GM12878 (cell line): ENCODE measurements around the gene EMID1. TPM values are rescaled to one million over a fixed set of nuclear protein-coding genes. Genes with fewer than 3 reads are reported as not detected.
A peak's percentile ranks its signal among the peaks of the same experiment; 100 is the strongest.

Experiments
- ATAC-seq: fragments of 200-7000 bp; cut with Tn5 transposase; 3 replicates; pipeline ENCODE4 v1.9.1; 2020; ENCODE audit warnings: mild to moderate bottlenecking, moderate library complexity
- BruUV-seq: library from RNA; stranded (reverse); fragments of 400-500 nt; replicated peaks from 2 replicates; lab custom pipeline; 2021; lab: Mats Ljungman, UMichigan
- CTCF ChIA-PET: fragments of 300-600 bp; sonication (Branson Sonifier 250); formaldehyde crosslinking; extraction: SDS; loops from one replicate; lab custom pipeline; 2021; ENCODE audit warnings: inconsistent platforms; lab: Yijun Ruan, JAX
- POLR2A ChIA-PET: fragments of 350-600 bp; formaldehyde crosslinking; extraction: SDS; loops from one replicate; lab custom pipeline; 2021; ENCODE audit warnings: inconsistent platforms; lab: Charles Lee
- RAD21 ChIA-PET: fragments of 300-600 bp; sonication (Branson Sonifier 250); formaldehyde crosslinking; loops from one replicate; lab custom pipeline; 2023; ENCODE audit warnings: antibody characterized with exemption; ENCODE audit not compliant: unreplicated experiment; lab: Charles Lee
- SMC1A ChIA-PET: fragments of 300-600 bp; sonication (Branson Sonifier 250); formaldehyde crosslinking; loops from one replicate; lab custom pipeline; 2023; ENCODE audit not compliant: unreplicated experiment, uncharacterized antibody; lab: Charles Lee
- DNase-seq: peaks from one replicate; pipeline ENCODE4 v3.0.0-alpha.2; 2011; ENCODE audit warnings: low read depth, low spot score
- FAIRE-seq: peaks from 3 replicates; lab custom pipeline; 2011; peaks lifted over from hg19 to GRCh38; lab: Jason Lieb, UNC
- H2AFZ ChIP-seq: 2 replicates; pipeline ENCODE4 v1.6.0; 2011; ENCODE audit warnings: low read depth, low read length, control low read depth; ENCODE audit not compliant: control insufficient read depth
- H3K27ac ChIP-seq: 2 replicates; pipeline ENCODE4 v1.5.1; 2011; ENCODE audit warnings: control low read depth; ENCODE audit not compliant: control insufficient read depth, insufficient read depth
- H3K27me3 ChIP-seq, 2 experiments: replicated peaks in 1 of 2; 2 replicates each; pipeline versions ENCODE4 v1.6.0 to v1.6.1; 2011; ENCODE audit warnings: low read length in 1 of 2; ENCODE audit not compliant: control insufficient read depth in 2 of 2, insufficient read depth in 2 of 2
- H3K36me3 ChIP-seq, 2 experiments: 2 replicates each; pipeline ENCODE4 v1.5.1; 2011; ENCODE audit warnings: low read length in 1 of 2; ENCODE audit not compliant: control insufficient read depth in 2 of 2, insufficient read depth in 2 of 2
- H3K4me1 ChIP-seq: 2 replicates; pipeline ENCODE4 v1.6.1; 2011; ENCODE audit warnings: mild to moderate bottlenecking, low read length, moderate library complexity, mixed read lengths; ENCODE audit not compliant: control insufficient read depth, insufficient read depth
- H3K4me2 ChIP-seq: 2 replicates; pipeline ENCODE4 v1.6.0; 2011; ENCODE audit warnings: control low read depth; ENCODE audit not compliant: control insufficient read depth, insufficient read depth
- H3K4me3 ChIP-seq: fragments of 200-600 bp; sonication (generic); 2 replicates; pipeline ENCODE4 v1.5.1; 2016
- H3K79me2 ChIP-seq: 2 replicates; pipeline ENCODE4 v1.6.0; 2011; ENCODE audit warnings: low read length; ENCODE audit not compliant: control insufficient read depth, insufficient read depth
- H3K9ac ChIP-seq: 2 replicates; pipeline ENCODE4 v1.8.0; 2011; ENCODE audit warnings: low read length, control low read depth, mixed read lengths; ENCODE audit not compliant: control insufficient read depth, insufficient read depth
- H3K9me3 ChIP-seq: replicated peaks from 3 replicates; pipeline ENCODE4 v1.5.1; 2011; ENCODE audit warnings: mild to moderate bottlenecking, low read length; ENCODE audit not compliant: control insufficient read depth, insufficient read depth
- H4K20me1 ChIP-seq: 2 replicates; pipeline ENCODE4 v1.6.0; 2011; ENCODE audit not compliant: control insufficient read depth, insufficient read depth
- ATF7 ChIP-seq: fragments of 450-650 bp; IDR thresholded peaks from 2 replicates; pipeline ENCODE4 v1.6.1; 2016; ENCODE audit warnings: low read depth, mild to moderate bottlenecking
- KAT2A ChIP-seq: conservative IDR thresholded peaks from 2 replicates; pipeline ENCODE4 v1.6.1; 2011; ENCODE audit warnings: low read depth, low read length; ENCODE audit not compliant: control insufficient read depth
- MTA2 ChIP-seq: fragments of 450-650 bp; IDR thresholded peaks from 2 replicates; pipeline ENCODE4 v1.6.1; 2016; ENCODE audit warnings: low read depth, mild to moderate bottlenecking, moderate library complexity
- POLR2AphosphoS2 ChIP-seq: IDR thresholded peaks from 2 replicates; pipeline ENCODE4 v1.6.1; 2011; ENCODE audit warnings: low read depth, mild to moderate bottlenecking, low read length, improper control_type of control experiment, moderate library complexity
- SP1 ChIP-seq: IDR thresholded peaks from one replicate; pipeline ENCODE4 v1.6.1; 2011; ENCODE audit warnings: low read depth, low read length
- SUPT20H ChIP-seq: IDR thresholded peaks from 2 replicates; pipeline ENCODE4 v1.6.1; 2011; ENCODE audit warnings: low read depth, mild to moderate bottlenecking, low read length, moderate library complexity, borderline replicate concordance; ENCODE audit not compliant: control insufficient read depth
- WGBS: methylation state at CpG from one replicate; pipeline ENCODE4 v1.1.6; 2016; ENCODE audit warnings: low lambda C conversion rate; ENCODE audit not compliant: insufficient replicate concordance, insufficient coverage; ENCODE audit errors: missing lambda C conversion rate; 5-methylcytosine and 5-hydroxymethylcytosine counted together
- in situ Hi-C: fragments of 300-500 bp; cut with MboI; formaldehyde crosslinking; loops from 9 replicates; pipeline ENCODE4 v1.14.3; 2018; ENCODE audit warnings: mixed read lengths
- intact Hi-C: fragments of 100-400 bp; cut with micrococcal nuclease; formaldehyde crosslinking; loops from one replicate; pipeline ENCODE4 v1.14.2; 2022; ENCODE audit not compliant: unreplicated experiment
- polyA plus RNA-seq, 11 experiments: library from polyadenylated mRNA; depleted of rRNA in 4 of 11; unstranded in 6 of 11; stranded (reverse) in 5 of 11; fragments of >200 nt; fragmentation: Nextera tagmentation in 4 of 11; fragmentation: Illumina TruSeq in 1 of 11; extraction: Ambion mirVana in 4 of 11; extraction: Trizol in 1 of 11; gene quantifications; 1 replicate in 1 of 11; 2 replicates in 10 of 11; pipeline versions ENCODE4 v1.2.1 to v1.2.3, GENCODE V29; 2011 to 2016; ENCODE audit warnings: inconsistent platforms in 2 of 11, missing spikeins in 2 of 11, low read depth in 1 of 11
- total RNA-seq, 4 experiments: library from RNA; depleted of rRNA in 3 of 4; stranded (reverse); fragments of >200 nt in 3 of 4; fragmentation: Illumina TruSeq in 1 of 4; extraction: Trizol in 1 of 4; gene quantifications; 2 replicates each; pipeline versions ENCODE4 v1.2.1 to v1.2.3, GENCODE V29; 2013 to 2021

The EMID1 gene
- total and polyA plus RNA-seq, 10 of the 15 experiments (the other 5 are each of a cell fraction or from before 2014, with no cell fraction given): 1.2 to 60.3 (median 12.0) TPM

- POLR2A ChIA-PET: no interaction called here
- H3K27me3 ChIP-seq: no peaks in the 10 kb centered on the region
- H3K4me1 ChIP-seq: peaks cover 8% of the 10 kb centered on the region
- H3K79me2 ChIP-seq: peaks cover 90% of the 10 kb centered on the region
- no peak overlapping the region for H3K4me3 ChIP-seq
- H4K20me1 ChIP-seq: peaks cover 17% of the 10 kb centered on the region
- ATAC-seq (0 out of 3 replicates have a peak, but pooled peaks have one; percentile 11), FAIRE-seq (no peak), DNase-seq (no peak)
- 82% methylated on average over 3 of the region's 3 CpGs for WGBS
- H2AFZ ChIP-seq: no peak overlapping the region
- CTCF ChIA-PET: interaction anchor here (1.0 to 1.2 kb wide), 2 partner anchors 121 to 136 kb away, joined by 3 read pairs; no protein-coding TSS in a partner anchor
- H3K27ac ChIP-seq: no peak overlapping the region
- no peak overlapping the region for H3K9ac ChIP-seq
- RAD21 ChIA-PET: no interaction called here
- intact Hi-C loops: no loop called here
- no peak overlapping the region for H3K4me2 ChIP-seq
- in situ Hi-C loops: no loop called here
- H3K36me3 ChIP-seq: peaks cover 24 to 64% of the 10 kb centered on the region in 2 experiments
- no peak for TF ChIP-seq SP1
- no peak for TF ChIP-seq KAT2A
- peak; percentile 27; the same call in 1 of the 2 replicates for TF ChIP-seq POLR2AphosphoS2
- SMC1A ChIA-PET: no interaction called here
- no TSS peak for BruUV-seq
- H3K9me3 ChIP-seq: no peaks in the 10 kb centered on the region
Observed at GRCh38 chr22:29275167-29275566, 69.5 kb downstream of the EMID1 start.

GRCh38 chr22:29275819-29276565 is 70.3 kb downstream of the EMID1 start:
- Histone ChIP-seq H2AFZ (no peak overlapping the region), H3K27me3 (no peaks in the 10 kb centered on the region), H3K9me3 (no peaks in the 10 kb centered on the region), H3K9ac (no peak overlapping the region), H3K79me2 (peaks cover 84% of the 10 kb centered on the region), H3K4me2 (no peak overlapping the region), H3K27ac (no peak overlapping the region), H4K20me1 (peaks cover 14% of the 10 kb centered on the region), H3K4me1 (peaks cover 8% of the 10 kb centered on the region), H3K36me3 (peaks cover 24 to 61% of the 10 kb centered on the region in 2 experiments), H3K4me3 (no peak overlapping the region)
- CTCF ChIA-PET: interaction anchor here (0.6 kb wide), 1 partner anchor 122 kb away, joined by 4 read pairs; no protein-coding TSS in a partner anchor
- DNase-seq (no peak), FAIRE-seq (no peak), ATAC-seq (no peak)
- in situ Hi-C loops (no loop called here), intact Hi-C loops (no loop called here)
- 69% methylated on average over 3 of the region's 3 CpGs for WGBS
- RAD21 ChIA-PET: no interaction called here
- POLR2A ChIA-PET: no interaction called here
- SMC1A ChIA-PET: interaction anchor here (1.8 kb wide), 1 partner anchor 159 kb away, joined by 3 read pairs; no protein-coding TSS in a partner anchor
- BruUV-seq: TSS peak; percentile 2
- TF ChIP-seq MTA2: peak; percentile 65; the same call in 1 of the 2 replicates
- peak; percentile 49; the same call in 1 of the 2 replicates for TF ChIP-seq ATF7
- no peak for TF ChIP-seq SUPT20H
